NCI-H2029 treated with DMSO at 0.1 percent for 48 hours (cell line): ENCODE data around the gene FBH1.
"Not testable (repeated sequence)": the region's sequence is repeated elsewhere in the genome, so short reads cannot be mapped to it uniquely, and the experiment has no call there.

Experiments
- DNase-seq: peaks from one replicate; lab custom pipeline; 2025; lab: John Stamatoyannopoulos, UW

Gene FBH1

DNA sequence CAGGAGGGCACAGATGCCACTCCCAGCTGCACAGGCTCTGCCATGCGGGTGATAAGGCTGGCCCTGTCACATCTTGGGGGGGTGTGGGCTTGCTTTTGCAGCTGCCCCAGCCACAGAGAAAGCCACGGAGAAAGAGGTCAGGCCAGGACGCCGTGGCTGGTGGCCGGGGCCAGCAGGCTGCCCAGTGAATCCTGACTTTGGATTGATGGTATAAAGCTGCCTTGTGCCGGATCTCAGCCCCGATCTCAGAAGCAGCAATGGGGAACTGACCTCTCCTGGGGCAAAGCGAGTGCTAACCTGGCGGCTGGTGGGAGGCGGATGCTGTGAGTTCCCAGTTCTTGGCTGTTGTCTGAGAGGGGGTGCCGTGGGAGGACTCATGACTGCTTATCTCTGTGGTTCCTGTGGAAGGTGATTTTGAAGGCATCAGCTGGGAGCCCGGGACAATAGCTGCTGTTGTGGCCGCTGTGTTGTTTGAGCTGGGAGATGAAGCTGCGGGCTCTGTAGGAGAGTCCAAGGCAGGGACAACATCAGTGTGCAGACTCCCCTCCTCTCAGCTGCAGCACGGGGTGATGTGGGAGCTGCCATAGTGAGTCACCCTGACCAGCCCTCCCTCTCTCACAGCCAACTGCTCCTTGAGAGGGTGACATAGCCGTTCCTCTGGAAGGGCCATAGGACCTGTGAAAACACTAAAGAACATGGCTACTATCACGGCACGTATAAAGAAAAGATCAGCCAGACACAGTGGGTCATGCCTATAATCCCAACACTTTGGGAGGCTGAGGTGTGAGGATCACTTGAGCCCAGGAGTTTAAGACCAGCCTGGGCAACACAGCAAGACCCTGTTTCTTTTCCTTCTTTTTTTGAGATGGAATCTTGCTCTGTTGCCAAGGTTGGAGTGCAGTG is 70.3 kb downstream of the FBH1 start:
- DNase-seq, result no peak

DNA sequence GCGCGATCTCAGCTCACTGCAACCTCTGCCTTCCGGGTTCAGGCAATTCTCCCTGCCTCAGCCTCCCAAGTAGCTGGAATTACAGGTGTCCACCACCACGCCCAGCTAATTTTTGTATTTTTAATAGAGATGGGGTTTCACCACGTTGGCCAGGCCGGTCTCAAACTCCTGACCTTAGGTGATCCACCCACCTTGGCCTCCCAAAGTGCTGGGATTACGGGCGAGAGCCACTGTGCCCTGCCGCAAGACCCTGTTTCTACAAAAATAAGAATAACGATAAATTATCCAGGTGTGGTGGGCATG is 70.9 kb downstream of the FBH1 start:
- not testable (repeated sequence) for DNase-seq

GRCh38 chr10:5961405-5962100 is 71.5 kb downstream of the FBH1 start:
- DNase-seq, result no peak

- DNase-seq, result not testable (repeated sequence)
Measured at GRCh38 chr10:5962358-5962940, 72.4 kb downstream of the FBH1 start.

DNA sequence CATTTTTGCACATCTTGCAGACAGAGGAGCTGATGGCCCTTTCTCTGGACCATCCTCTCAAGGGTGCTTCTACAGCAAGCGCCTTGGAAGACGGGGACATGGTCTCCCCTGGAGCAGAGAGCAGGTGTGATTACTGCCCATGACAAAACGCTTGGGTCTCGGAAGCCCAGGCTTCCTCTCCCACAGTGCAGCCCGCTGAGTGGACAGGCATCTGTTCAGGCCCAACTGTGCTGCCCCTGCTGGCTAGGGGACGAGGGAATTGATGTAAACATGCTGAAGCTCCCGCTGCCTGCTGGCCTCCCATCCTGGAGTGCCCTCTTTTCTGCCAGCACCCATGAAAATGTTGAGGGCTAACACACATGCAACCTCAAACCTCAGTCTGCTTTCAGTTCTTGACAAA is 73.0 kb downstream of the FBH1 start:
- DNase-seq, result no peak

- DNase-seq, result no peak
Measured at GRCh38 chr10:5963591-5963990, 73.5 kb downstream of the FBH1 start.

DNA sequence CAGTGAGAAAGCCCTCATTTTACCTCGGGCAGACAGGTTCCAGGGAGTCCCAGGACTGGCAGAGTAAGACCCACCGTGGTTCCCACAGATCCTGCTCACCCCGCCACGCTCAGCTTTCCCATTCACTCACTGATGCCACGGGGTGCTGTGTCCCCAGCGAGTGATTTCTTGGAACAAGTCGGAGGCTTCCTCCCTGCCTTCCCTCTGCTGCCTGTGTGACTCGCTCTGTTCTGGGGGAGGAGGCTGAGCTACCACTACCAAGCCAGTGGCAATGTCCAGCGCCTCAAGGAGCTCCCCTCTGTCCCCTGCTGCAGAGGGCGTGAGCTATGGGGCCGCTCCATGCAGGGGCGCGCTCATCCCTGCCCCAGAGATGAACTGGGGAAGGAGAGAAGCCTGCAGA is 74.7 kb downstream of the FBH1 start:
- no peak for DNase-seq

GRCh38 chr10:5965266-5965665 is 75.2 kb downstream of the FBH1 start:
- no peak for DNase-seq

- DNase-seq, result no peak
Measured at GRCh38 chr10:5968037-5968680, 78.1 kb downstream of the FBH1 start.

DNA sequence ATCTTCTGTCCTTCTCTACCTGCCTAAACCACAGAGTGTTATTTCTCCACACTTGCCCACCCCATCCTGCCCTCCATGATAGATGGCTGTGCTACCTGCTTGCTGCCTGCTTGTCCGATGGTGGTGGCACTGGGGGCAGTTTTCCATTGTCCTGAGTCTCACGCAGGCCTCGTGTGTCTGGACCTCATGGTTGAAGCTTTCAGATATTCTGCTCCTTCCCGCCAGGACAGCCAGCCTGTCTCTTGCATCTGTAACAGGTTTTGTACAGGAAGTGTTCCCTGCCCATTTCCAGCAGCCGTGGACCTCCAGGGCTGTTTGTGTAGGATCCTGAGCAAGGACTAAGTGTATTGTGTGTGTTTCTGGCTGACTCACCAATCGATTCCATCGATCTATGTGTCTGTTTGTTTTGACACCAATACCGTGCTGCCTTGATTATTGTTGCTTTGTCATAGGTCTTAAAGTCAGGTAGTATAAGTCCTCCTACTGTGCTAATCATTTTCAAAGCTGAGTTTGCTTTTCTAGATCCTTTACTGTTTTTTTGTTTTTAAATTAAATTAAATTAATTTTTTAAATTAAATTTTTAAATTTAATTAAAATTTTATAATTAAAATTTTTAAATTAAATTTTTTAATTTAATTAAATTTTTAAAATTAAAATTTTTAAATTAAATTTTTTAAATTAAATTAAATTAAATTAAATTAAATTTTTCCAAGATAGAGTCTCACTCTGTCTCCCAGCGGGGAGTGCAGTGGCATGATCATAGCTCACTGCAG is 78.8 kb downstream of the FBH1 start:
- DNase-seq, result no peak

GRCh38 chr10:5970066-5970465 is 80.0 kb downstream of the FBH1 start:
- DNase-seq, result no peak

- DNase-seq, result no peak
Measured at GRCh38 chr10:5970527-5970926, 80.5 kb downstream of the FBH1 start.

GRCh38 chr10:5971315-5971832 is 81.3 kb downstream of the FBH1 start:
- no peak for DNase-seq

DNA sequence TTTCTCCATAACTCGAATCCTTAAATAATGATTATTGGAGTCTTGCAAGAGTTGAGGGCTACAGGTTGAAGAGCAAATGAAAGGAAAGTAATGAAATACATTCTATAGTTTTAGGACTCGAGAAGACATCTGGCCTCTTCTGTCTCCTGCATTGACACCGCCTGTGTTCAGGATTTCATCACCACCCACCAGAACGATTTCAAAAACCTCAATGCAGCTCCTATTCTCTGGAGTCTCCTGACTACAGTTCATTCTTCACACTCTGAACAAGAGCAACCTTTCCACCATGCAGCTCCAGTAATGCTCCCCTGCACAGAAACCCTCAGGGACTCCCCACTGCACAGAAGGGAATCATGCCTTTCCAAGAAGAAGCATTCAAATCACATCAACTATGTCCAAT is 81.8 kb downstream of the FBH1 start:
- no peak for DNase-seq

DNA sequence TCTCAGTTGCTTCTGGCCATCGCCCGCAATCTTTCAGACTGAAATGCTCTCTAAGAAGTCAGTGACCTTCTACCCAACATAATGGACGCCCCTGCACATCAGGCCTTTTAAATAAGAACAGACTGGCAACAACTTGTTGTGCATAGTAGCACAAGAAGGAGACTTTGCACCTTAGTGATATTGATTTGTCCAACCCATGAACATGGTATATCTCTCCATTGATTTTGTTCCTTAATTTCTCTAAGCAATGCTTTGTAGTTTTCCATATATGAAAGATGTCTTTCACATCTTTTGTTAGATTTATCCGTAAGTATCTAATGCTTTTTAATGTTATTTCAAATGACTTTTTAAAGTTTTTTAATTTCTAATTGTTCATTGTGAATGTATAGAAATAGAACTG is 83.0 kb downstream of the FBH1 start:
- no peak for DNase-seq

DNA sequence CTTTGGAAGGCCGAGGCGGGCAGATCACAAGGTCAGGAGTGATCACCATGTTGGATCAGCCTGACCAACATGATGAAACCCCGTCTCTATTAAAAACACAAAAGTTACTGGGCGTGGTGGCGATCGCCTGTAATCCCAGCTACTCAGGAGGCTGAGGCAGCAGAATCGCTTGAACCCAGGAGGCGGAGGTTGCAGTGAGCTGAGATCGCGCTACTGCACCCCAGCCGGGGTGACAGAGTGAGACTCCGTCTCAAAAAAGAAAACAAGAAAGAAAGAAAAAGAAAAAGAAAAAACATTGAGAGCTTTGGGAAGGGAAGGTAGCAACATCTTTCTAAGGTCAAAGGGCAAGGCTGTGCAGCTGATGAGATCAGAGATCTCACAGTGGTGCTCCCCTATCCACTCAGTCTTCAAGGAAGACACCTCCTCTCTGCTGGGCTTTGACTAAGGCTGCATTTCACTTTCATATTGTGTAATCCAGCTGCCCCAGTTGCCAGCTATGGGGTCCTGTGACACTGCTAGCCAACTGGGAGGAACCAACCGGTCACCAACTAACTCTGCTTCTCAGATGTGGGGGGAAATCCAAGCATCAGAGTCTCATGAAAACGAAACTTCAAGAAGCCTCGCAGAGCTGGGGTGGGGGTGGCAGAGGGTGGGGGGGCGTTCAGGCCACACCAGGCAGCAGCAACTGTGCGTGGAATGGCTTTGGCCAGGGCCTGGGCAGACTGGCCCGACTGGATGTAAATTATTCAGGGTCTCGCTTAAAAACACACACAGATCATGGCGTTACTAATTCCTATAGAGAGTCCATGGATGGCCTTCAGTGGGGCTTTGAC is 85.8 kb downstream of the FBH1 start:
- no peak for DNase-seq

- peak; percentile 2 for DNase-seq
Measured at GRCh38 chr10:5976512-5977470, 86.7 kb downstream of the FBH1 start.

DNA sequence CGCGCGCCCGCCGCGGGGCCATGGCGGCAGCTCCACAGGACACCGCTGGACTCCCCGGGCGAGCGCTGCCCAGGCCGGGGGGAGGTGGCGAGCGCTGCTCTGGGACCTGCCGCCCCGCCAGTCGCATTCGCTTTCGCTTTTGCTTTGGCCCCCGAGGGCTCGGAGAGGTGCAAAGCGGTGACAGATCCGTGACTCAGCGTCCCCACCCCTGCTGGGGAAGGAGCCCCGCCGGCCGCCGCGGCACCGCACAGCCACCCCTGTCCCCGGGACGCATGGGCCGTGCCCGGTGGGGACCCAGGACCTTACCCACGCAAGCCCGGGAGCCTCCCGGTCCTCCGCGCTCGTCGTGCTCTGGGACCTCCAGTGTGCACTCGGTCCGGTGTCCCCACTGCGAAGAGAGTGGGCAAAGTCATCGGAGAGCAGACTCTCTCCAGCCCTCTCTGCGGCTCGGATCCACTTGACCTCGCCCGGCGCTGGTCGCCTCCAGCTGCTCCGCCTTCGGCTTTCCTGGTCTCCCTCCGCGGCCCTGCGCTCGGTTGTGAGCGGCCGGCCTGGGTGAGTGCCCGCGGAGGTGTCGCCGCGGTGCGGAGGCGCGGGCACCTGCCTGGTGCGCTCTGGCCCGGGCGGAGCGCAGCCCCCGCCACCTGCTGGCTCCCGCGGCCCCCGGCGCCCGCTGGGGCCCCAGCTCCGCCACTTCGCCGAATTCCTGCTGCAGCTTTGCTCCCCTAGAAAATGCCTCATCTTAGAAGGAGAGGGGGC is 87.6 kb downstream of the FBH1 start, which contains the start of gene IL15RA:
Gene IL15RA, minus strand, starts transcription at position 73 of the 759 bp plus-strand sequence. Its CDS starts 51 bp downstream, at position 22.
- DNase-seq, result peak; percentile 1

GRCh38 chr10:5978230-5978489 is 88.1 kb downstream of the FBH1 start:
- no peak for DNase-seq
